HCT116 (cell line): ENCODE data around the gene PHYH. TPM values are rescaled to one million over a fixed set of nuclear protein-coding genes. Genes with fewer than 3 reads are reported as not detected.

ENCODE experiments used
- ATAC-seq: fragments of 200-7000 bp; cut with Tn5 transposase; 2 replicates; pipeline ENCODE4 v1.9.1; 2020; ENCODE audit warnings: mild to moderate bottlenecking, moderate library complexity
- BruUV-seq: library from RNA; stranded (reverse); fragments of 400-500 nt; replicated peaks from 2 replicates; lab custom pipeline; 2021; lab: Mats Ljungman, UMichigan
- CTCF ChIA-PET: fragments of 300-600 bp; sonication (Branson Sonifier 250); formaldehyde crosslinking; loops from one replicate; lab custom pipeline; 2021; ENCODE audit warnings: antibody characterized with exemption; lab: Charles Lee
- POLR2A ChIA-PET: fragments of 300-600, 350-600 bp; sonication (Branson Sonifier 250); formaldehyde crosslinking; loops from one replicate; lab custom pipeline; 2021; ENCODE audit warnings: antibody characterized with exemption; lab: Charles Lee
- RAD21 ChIA-PET, 2 experiments: fragments of 300-600 bp; sonication (Branson Sonifier 250); formaldehyde crosslinking; loops; one replicate each; lab custom pipeline; 2023; ENCODE audit warnings: low total read pairs in 2 of 2; ENCODE audit not compliant: uncharacterized antibody in 2 of 2, unreplicated experiment in 2 of 2, low non-redundant PET in 1 of 2; lab: Charles Lee
- DNase-seq: peaks from one replicate; pipeline ENCODE4 v3.0.0-alpha.2; 2010; ENCODE audit warnings: low read depth, low spot score
- H2AFZ ChIP-seq: fragments of 200-600 bp; shearing (Covaris generic), sonication (generic); 2 replicates; pipeline ENCODE4 v1.6.1; 2017; ENCODE audit warnings: low read depth, mixed run types, mixed read lengths, antibody characterized with exemption, low read length; ENCODE audit not compliant: poor library complexity, severe bottlenecking
- H3K27ac ChIP-seq: 2 replicates; pipeline ENCODE4 v1.5.1; 2012; ENCODE audit warnings: low read depth, low read length
- H3K27me3 ChIP-seq: fragments of 200-600 bp; sonication (generic); 2 replicates; pipeline ENCODE4 v1.6.1; 2016; ENCODE audit warnings: mixed run types, low read length, mixed read lengths; ENCODE audit not compliant: insufficient read depth
- H3K36me3 ChIP-seq, 2 experiments: fragments of 200-500 bp in 1 of 2; fragments of 200-600 bp in 1 of 2; sonication (Bioruptor generic) in 1 of 2; sonication (generic) in 1 of 2; 2 replicates each; pipeline versions ENCODE4 v1.5.1 to v1.6.1; 2014 to 2016; ENCODE audit warnings: low read length in 2 of 2, inconsistent platforms in 1 of 2, mixed read lengths in 1 of 2, mixed run types in 1 of 2; ENCODE audit not compliant: insufficient read depth in 2 of 2, control insufficient read depth in 1 of 2
- H3K4me1 ChIP-seq, 2 experiments: fragments of 200-600 bp in 1 of 2; sonication (generic) in 1 of 2; 2 replicates each; pipeline versions ENCODE4 v1.5.1 to v1.6.1; 2012 to 2017; ENCODE audit warnings: low read length in 2 of 2, inconsistent platforms in 1 of 2, mild to moderate bottlenecking in 1 of 2, mixed read lengths in 1 of 2, mixed run types in 1 of 2, moderate library complexity in 1 of 2; ENCODE audit not compliant: insufficient read depth in 2 of 2, control insufficient read depth in 1 of 2
- H3K4me2 ChIP-seq: fragments of 200-600 bp; sonication (generic); 2 replicates; pipeline ENCODE4 v1.6.1; 2017; ENCODE audit warnings: mixed run types, low read length, mixed read lengths
- H3K4me3 ChIP-seq, 2 experiments: fragments of 200-600 bp in 1 of 2; sonication (generic) in 1 of 2; replicated peaks in 1 of 2; 2 replicates each; pipeline ENCODE4 v1.5.1; 2011 to 2016; ENCODE audit warnings: low read length in 2 of 2, control low read depth in 1 of 2, low read depth in 1 of 2, mild to moderate bottlenecking in 1 of 2, mixed read lengths in 1 of 2, mixed run types in 1 of 2
- H3K79me2 ChIP-seq: fragments of 200-600 bp; sonication (generic); 2 replicates; pipeline ENCODE4 v1.6.1; 2017; ENCODE audit warnings: mild to moderate bottlenecking, mixed run types, low read length, moderate library complexity, mixed read lengths; ENCODE audit not compliant: insufficient read depth
- H3K9ac ChIP-seq: fragments of 200-600 bp; sonication (generic); 2 replicates; pipeline ENCODE4 v1.6.1; 2016; ENCODE audit warnings: low read length, mixed read lengths
- H3K9me2 ChIP-seq: fragments of 200-600 bp; sonication (generic), shearing (Covaris generic); 2 replicates; pipeline ENCODE4 v1.6.1; 2017; ENCODE audit warnings: mixed run types, mild to moderate bottlenecking, moderate library complexity; ENCODE audit not compliant: insufficient read depth
- H3K9me3 ChIP-seq, 2 experiments: fragments of 200-500 bp in 1 of 2; fragments of 200-600 bp in 1 of 2; sonication (Bioruptor generic) in 1 of 2; sonication (generic) in 1 of 2; 2 replicates each; pipeline ENCODE4 v1.6.1; 2014 to 2017; ENCODE audit warnings: low read length in 2 of 2, mixed read lengths in 2 of 2, inconsistent platforms in 1 of 2, low read depth in 1 of 2, mild to moderate bottlenecking in 1 of 2, mixed run types in 1 of 2, moderate library complexity in 1 of 2; ENCODE audit not compliant: control insufficient read depth in 1 of 2, insufficient read depth in 1 of 2
- H4K20me1 ChIP-seq: fragments of 200-600 bp; sonication (generic), shearing (Covaris generic); 2 replicates; pipeline ENCODE4 v1.6.1; 2017; ENCODE audit warnings: mixed run types, mild to moderate bottlenecking, moderate library complexity; ENCODE audit not compliant: insufficient read depth
- ATF3 ChIP-seq: IDR thresholded peaks from 2 replicates; pipeline ENCODE4 v1.6.1; 2012
- CBX3 ChIP-seq: IDR thresholded peaks from 2 replicates; pipeline ENCODE4 v1.6.1; 2012; ENCODE audit warnings: low read depth
- CTCF ChIP-seq, 3 experiments: fragments of 200-600 bp in 1 of 3; sonication (generic) in 1 of 3; IDR thresholded peaks in 2 of 3; conservative IDR thresholded peaks in 1 of 3; 2 replicates each; pipeline ENCODE4 v1.5.1; 2012 to 2017; ENCODE audit warnings: low read depth in 2 of 3, low read length in 2 of 3, antibody characterized with exemption in 1 of 3, borderline replicate concordance in 1 of 3, control low read depth in 1 of 3, mild to moderate bottlenecking in 1 of 3, mixed read lengths in 1 of 3, mixed run types in 1 of 3, moderate library complexity in 1 of 3; ENCODE audit not compliant: insufficient read depth in 1 of 3
- ELF1 ChIP-seq: IDR thresholded peaks from 2 replicates; pipeline ENCODE4 v1.6.1; 2012; ENCODE audit warnings: low read depth, borderline replicate concordance
- EZH2phosphoT487 ChIP-seq: fragments of 200-600 bp; IDR thresholded peaks from 2 replicates; pipeline ENCODE4 v1.6.1; 2018; ENCODE audit warnings: antibody characterized with exemption, borderline replicate concordance
- MAX ChIP-seq: IDR thresholded peaks from 2 replicates; pipeline ENCODE4 v1.6.1; 2012
- POLR2AphosphoS5 ChIP-seq: IDR thresholded peaks from 2 replicates; pipeline ENCODE4 v1.6.1; 2011; ENCODE audit warnings: mild to moderate bottlenecking, low read depth, low read length, moderate library complexity
- RAD21 ChIP-seq: IDR thresholded peaks from 2 replicates; pipeline ENCODE4 v1.6.1; 2012; ENCODE audit warnings: low read depth, mild to moderate bottlenecking
- SIN3A ChIP-seq: IDR thresholded peaks from 2 replicates; pipeline ENCODE4 v1.6.1; 2012; ENCODE audit warnings: low read depth
- YY1 ChIP-seq: IDR thresholded peaks from 2 replicates; pipeline ENCODE4 v1.6.1; 2011; ENCODE audit warnings: low read length, low read depth, moderate library complexity, mild to moderate bottlenecking; ENCODE audit not compliant: insufficient replicate concordance; ENCODE audit errors: extremely low read depth
- ZBTB33 ChIP-seq: IDR thresholded peaks from 2 replicates; pipeline ENCODE4 v1.6.1; 2011; ENCODE audit warnings: mild to moderate bottlenecking, low read length, moderate library complexity; ENCODE audit not compliant: insufficient replicate concordance; ENCODE audit errors: extremely low read depth
- ZNF274 ChIP-seq: fragments of 200-500 bp; sonication (Bioruptor generic); IDR thresholded peaks from 2 replicates; pipeline ENCODE4 v1.6.1; 2014; ENCODE audit warnings: mild to moderate bottlenecking, low read depth, low read length, inconsistent platforms
- intact Hi-C: fragments of 100-400 bp; cut with micrococcal nuclease; formaldehyde crosslinking; loops from 2 replicates; pipeline ENCODE4 v1.10.0; 2022
- total RNA-seq: library from RNA; stranded (reverse); gene quantifications from one replicate; pipeline ENCODE4 v1.2.1, GENCODE V29; 2021; ENCODE audit not compliant: unreplicated experiment

Gene PHYH
- total RNA-seq, 1 experiment from 2014 or later: 15.3 TPM

GRCh38 chr10:13298748-13299436, 972 bp downstream of the PHYH start:
- CTCF ChIA-PET: no interaction called here
- no peaks in the 10 kb centered on the region for H3K79me2 ChIP-seq
- H3K9me2 ChIP-seq: no peaks in the 10 kb centered on the region
- RAD21 ChIA-PET: interaction anchor here in 1 of 2 experiments (0.7 kb wide), 1 partner anchor 561 kb away, joined by 3 read pairs; no protein-coding TSS in a partner anchor
- no peaks in the 10 kb centered on the region for H4K20me1 ChIP-seq
- no TSS peak for BruUV-seq
- POLR2A ChIA-PET: interaction anchor here (0.6 kb wide), 1 partner anchor 187 kb away, joined by 3 read pairs; no protein-coding TSS in a partner anchor
- peaks cover 15 to 34% of the 10 kb centered on the region in 2 experiments for H3K4me1 ChIP-seq
- H3K4me3 ChIP-seq: peak overlapping the region; percentile 53 to 68
- H3K4me2 ChIP-seq: peak overlapping the region; percentile 96
- H3K9me3 ChIP-seq: no peaks in the 10 kb centered on the region
- no peaks in the 10 kb centered on the region for H3K27me3 ChIP-seq
- no peak for DNase-seq
- intact Hi-C loops: no loop called here
- ATAC-seq: no peak
- peak overlapping the region; percentile 54 for H2AFZ ChIP-seq
- H3K9ac ChIP-seq: peak overlapping the region; percentile 76
- H3K36me3 ChIP-seq: no peaks in the 10 kb centered on the region
- TF ChIP-seq ZNF274: no peak
- no peak for TF ChIP-seq CTCF (IDR thresholded peaks at IDR 0.05 in 2 of 3, conservative IDR thresholded peaks at IDR 0.05 in 1 of 3; ENCODE audit: borderline replicate concordance in 1 of 3, insufficient read depth in 1 of 3, low read depth in 2 of 3, low read length in 2 of 3)
- TF ChIP-seq POLR2AphosphoS5: no peak
- no peak for TF ChIP-seq SIN3A
- TF ChIP-seq RAD21: no peak
- TF ChIP-seq ELF1: no peak
- TF ChIP-seq YY1: no peak
- TF ChIP-seq EZH2phosphoT487: no peak
- TF ChIP-seq ZBTB33: no peak
- TF ChIP-seq ATF3: no peak
- TF ChIP-seq CBX3: no peak
- no peak for TF ChIP-seq MAX
- peak overlapping the region; percentile 85 for H3K27ac ChIP-seq
